K562 (cell line): ENCODE data around the gene SNRNP48. TPM values are rescaled to one million over a fixed set of nuclear protein-coding genes. Genes with fewer than 3 reads are reported as not detected.

Experiments used
- ARID3B ChIP-seq: fragments of 250-450 bp; sonication (Bioruptor Pico); IDR thresholded peaks from 2 replicates; pipeline ENCODE4 v1.4.0; 2020; ENCODE audit warnings: borderline replicate concordance
- BHLHE40 ChIP-seq: IDR thresholded peaks from 2 replicates; pipeline ENCODE4 v1.6.1; 2011; ENCODE audit warnings: low read length, improper control_type of control experiment
- CSDE1 ChIP-seq, 2 experiments: fragments of 450-650 bp; IDR thresholded peaks; 2 replicates each; pipeline ENCODE4 v1.6.1; 2016; ENCODE audit warnings: mild to moderate bottlenecking in 1 of 2
- E2F3 ChIP-seq: fragments of 250-450 bp; sonication (Bioruptor Pico); IDR thresholded peaks from 2 replicates; pipeline ENCODE4 v1.4.0; 2020; ENCODE audit warnings: mild to moderate bottlenecking
- FOXP4 ChIP-seq: sonication (generic); formaldehyde crosslinking; IDR thresholded peaks from 2 replicates; pipeline ENCODE4 v1.8.0; 2022; ENCODE audit warnings: mild to moderate bottlenecking, missing genetic modification reagents, borderline replicate concordance
- HNRNPLL ChIP-seq: fragments of 200-400 bp; formaldehyde crosslinking; IDR thresholded peaks from 2 replicates; pipeline ENCODE4 v1.6.1; 2017; ENCODE audit warnings: low read length, low read depth, mild to moderate bottlenecking; ENCODE audit not compliant: poor library complexity, severe bottlenecking
- KAT8 ChIP-seq: fragments of 450-650 bp; IDR thresholded peaks from 2 replicates; pipeline ENCODE4 v1.6.1; 2016; ENCODE audit warnings: low read depth, mild to moderate bottlenecking
- L3MBTL2 ChIP-seq: fragments of 450-650 bp; IDR thresholded peaks from 2 replicates; pipeline ENCODE4 v1.6.1; 2016; ENCODE audit warnings: mild to moderate bottlenecking, moderate library complexity
- MAZ ChIP-seq, 2 experiments: fragments of 450-650 bp in 1 of 2; sonication (generic) in 1 of 2; formaldehyde crosslinking; IDR thresholded peaks in 1 of 2; conservative IDR thresholded peaks in 1 of 2; 2 replicates each; pipeline versions ENCODE4 v1.4.0 to v1.5.0; 2020; ENCODE audit warnings: mild to moderate bottlenecking in 1 of 2, missing genetic modification reagents in 1 of 2
- NCOR1 ChIP-seq: fragments of 450-650 bp; IDR thresholded peaks from 2 replicates; pipeline ENCODE4 v1.6.1; 2016; ENCODE audit warnings: mild to moderate bottlenecking, moderate library complexity
- NKRF ChIP-seq: fragments of 450-650 bp; IDR thresholded peaks from 2 replicates; pipeline ENCODE4 v1.6.1; 2016; ENCODE audit warnings: borderline replicate concordance
- NONO ChIP-seq, 2 experiments: fragments of 200-400 bp in 1 of 2; fragments of 450-650 bp in 1 of 2; formaldehyde crosslinking in 1 of 2; IDR thresholded peaks; 2 replicates each; pipeline ENCODE4 v1.6.1; 2017; ENCODE audit warnings: low read depth in 2 of 2, mild to moderate bottlenecking in 2 of 2, moderate library complexity in 2 of 2, low read length in 1 of 2
- TSC22D4 ChIP-seq: fragments of 450-650 bp; IDR thresholded peaks from 2 replicates; pipeline ENCODE4 v1.6.1; 2016; ENCODE audit warnings: missing genetic modification characterization, missing biosample characterization, control low read depth
- UBTF ChIP-seq, 2 experiments: IDR thresholded peaks; 2 replicates each; pipeline ENCODE4 v1.6.1; 2012; ENCODE audit warnings: improper control_type of control experiment in 2 of 2, low read depth in 2 of 2, low read length in 2 of 2, borderline replicate concordance in 1 of 2
- XRCC4 ChIP-seq: IDR thresholded peaks from one replicate; pipeline ENCODE4 v1.6.1; 2011; ENCODE audit not compliant: insufficient read depth, insufficient read length; ENCODE audit errors: extremely low read depth
- ZC3H11A ChIP-seq: IDR thresholded peaks from 2 replicates; pipeline ENCODE4 v1.6.1; 2012; ENCODE audit warnings: low read depth, low read length, improper control_type of control experiment
- ZNF253 ChIP-seq: fragments of 250-450 bp; sonication (Bioruptor Pico); conservative IDR thresholded peaks from 2 replicates; pipeline ENCODE4 v1.6.1; 2021; ENCODE audit warnings: mild to moderate bottlenecking
- ZNF507 ChIP-seq: conservative IDR thresholded peaks from 2 replicates; pipeline ENCODE4 v1.6.1; 2017; ENCODE audit warnings: missing genetic modification characterization, missing compliant biosample characterization
- polyA plus RNA-seq, 8 experiments: library from polyadenylated mRNA; depleted of rRNA in 4 of 8; stranded (reverse) in 5 of 8; unstranded in 3 of 8; fragments of >200 nt; fragmentation: Nextera tagmentation in 2 of 8; fragmentation: Illumina TruSeq in 1 of 8; extraction: Ambion mirVana in 2 of 8; extraction: Trizol in 1 of 8; gene quantifications; 2 replicates each; pipeline versions ENCODE4 v1.2.1 to v1.2.3, GENCODE V29; 2011 to 2014; ENCODE audit warnings: inconsistent platforms in 1 of 8, missing spikeins in 1 of 8
- total RNA-seq, 7 experiments: library from RNA; depleted of rRNA in 6 of 7; stranded (reverse); fragments of >200 nt in 6 of 7; fragmentation: Illumina TruSeq in 2 of 7; extraction: Trizol in 2 of 7; gene quantifications; 2 replicates each; pipeline versions ENCODE4 v1.2.1 to v1.2.3, GENCODE V29; 2011 to 2021; ENCODE audit warnings: low replicate concordance in 1 of 7

The SNRNP48 gene
- total and polyA plus RNA-seq, 9 of the 15 experiments (the other 6 are each of a cell fraction or from before 2014, with no cell fraction given) = 6.2 to 32.9 (median 18.6) TPM

GRCh38 chr6:7589949-7590917, at the start of gene SNRNP48 (continued):
- TF ChIP-seq XRCC4 (no peak), HNRNPLL (no peak), FOXP4 (CRISPR knock-in tag) (no peak), KAT8 (no peak), UBTF (IDR thresholded peaks at IDR 0.05; ENCODE audit: borderline replicate concordance in 1 of 2, low read depth in 2 of 2, low read length in 2 of 2) (0 out of 4 replicates have a peak, but pooled peaks of 1 of the 2 experiments have one; percentile 21), ZNF507 (no peak), BHLHE40 (peak; percentile 75; the same call in 1 of the 2 replicates), ZC3H11A (no peak), MAZ (CRISPR knock-in tag; conservative IDR thresholded peaks at IDR 0.05 in 1 of 2, IDR thresholded peaks at IDR 0.05 in 1 of 2) (peak; percentile 55 to 59; a peak in 3 of 4 replicates), CSDE1 (IDR thresholded peaks at IDR 0.05) (no peak), ARID3B (CRISPR knock-in tag) (no peak), L3MBTL2 (peak; percentile 80), ZNF253 (CRISPR knock-in tag) (no peak), TSC22D4 (tag) (no peak), NKRF (no peak; the same call in 1 of the 2 replicates), NCOR1 (no peak), E2F3 (CRISPR knock-in tag) (0 out of 2 replicates have a peak, but pooled peaks have one; percentile 43), NONO (IDR thresholded peaks at IDR 0.05; ENCODE audit: low read depth in 2 of 2, low read length in 1 of 2) (no peak; a peak in 1 of 4 replicates)
